ENCODE data around the gene PDZD8. TPM values are rescaled to one million over a fixed set of nuclear protein-coding genes. Genes with fewer than 3 reads are reported as not detected.

PDZD8 gene
- total RNA-seq, 1 donor from 2014 or later: 31.3 TPM

GRCh38 chr10:117284716-117285494, 90.3 kb downstream of the PDZD8 start:
- Mint-ChIP-seq H3K36me3 (ENCODE audit: low read depth, unreplicated experiment) (peaks cover 4% of the 10 kb centered on the region), H3K27me3 (ENCODE audit: low read depth, unreplicated experiment) (no peaks in the 10 kb centered on the region), H3K9me3 (ENCODE audit: unreplicated experiment) (no peaks in the 10 kb centered on the region), H3K4me1 (ENCODE audit: low read depth, unreplicated experiment) (no peaks in the 10 kb centered on the region), H3K4me3 (ENCODE audit: unreplicated experiment) (no peak overlapping the region), H3K27ac (ENCODE audit: unreplicated experiment) (no peak overlapping the region)
- no peaks in the 10 kb centered on the region for H3K4me1 ChIP-seq (ENCODE audit: insufficient read depth, low read length)
- peaks cover 5% of the 10 kb centered on the region for H4K20me1 ChIP-seq (ENCODE audit: insufficient read depth, low read length)
- no peaks in the 10 kb centered on the region for H3K79me2 ChIP-seq (ENCODE audit: insufficient read depth, low read length)
- TF ChIP-seq CTCF (IDR thresholded peaks at IDR 0.05; ENCODE audit: insufficient read depth, low read depth, low read length) (no peak), EZH2 (IDR thresholded peaks at IDR 0.05; ENCODE audit: insufficient read depth, low read length) (no peak)
- H3K9me3 ChIP-seq (ENCODE audit: insufficient read depth, low read depth, low read length): no peaks in the 10 kb centered on the region
- H3K36me3 ChIP-seq (ENCODE audit: insufficient read depth, low read length): peaks cover 21% of the 10 kb centered on the region
- H3K4me3 ChIP-seq (ENCODE audit: insufficient read depth, low read depth, low read length): no peak overlapping the region
- no peak overlapping the region for H2AFZ ChIP-seq (ENCODE audit: low read depth, low read length)
- DNase-seq (ENCODE audit: low read depth): no peak
- FAIRE-seq: no peak
- H3K9ac ChIP-seq (ENCODE audit: low read length): no peak overlapping the region
- H3K27ac ChIP-seq (ENCODE audit: low read depth, low read length): no peak overlapping the region
- no peaks in the 10 kb centered on the region for H3K27me3 ChIP-seq (ENCODE audit: insufficient read depth, low read length)
- H3K4me2 ChIP-seq (ENCODE audit: low read length): no peak overlapping the region

- H3K36me3 ChIP-seq (ENCODE audit: insufficient read depth, low read length): no peaks in the 10 kb centered on the region
- H3K4me2 ChIP-seq (ENCODE audit: low read length): no peak overlapping the region
- H3K9me3 ChIP-seq (ENCODE audit: insufficient read depth, low read depth, low read length): no peaks in the 10 kb centered on the region
- no peaks in the 10 kb centered on the region for H3K27me3 ChIP-seq (ENCODE audit: insufficient read depth, low read length)
- Mint-ChIP-seq H3K4me1 (ENCODE audit: low read depth, unreplicated experiment) (no peaks in the 10 kb centered on the region), H3K4me3 (ENCODE audit: unreplicated experiment) (no peak overlapping the region), H3K9me3 (ENCODE audit: unreplicated experiment) (no peaks in the 10 kb centered on the region), H3K36me3 (ENCODE audit: low read depth, unreplicated experiment) (no peaks in the 10 kb centered on the region), H3K27ac (ENCODE audit: unreplicated experiment) (no peak overlapping the region), H3K27me3 (ENCODE audit: low read depth, unreplicated experiment) (no peaks in the 10 kb centered on the region)
- no peak for DNase-seq (ENCODE audit: low read depth)
- no peaks in the 10 kb centered on the region for H4K20me1 ChIP-seq (ENCODE audit: insufficient read depth, low read length)
- no peak for TF ChIP-seq CTCF (IDR thresholded peaks at IDR 0.05; ENCODE audit: insufficient read depth, low read depth, low read length)
- TF ChIP-seq EZH2 (IDR thresholded peaks at IDR 0.05; ENCODE audit: insufficient read depth, low read length): no peak
- H3K79me2 ChIP-seq (ENCODE audit: insufficient read depth, low read length): no peaks in the 10 kb centered on the region
- no peaks in the 10 kb centered on the region for H3K4me1 ChIP-seq (ENCODE audit: insufficient read depth, low read length)
- H2AFZ ChIP-seq (ENCODE audit: low read depth, low read length): no peak overlapping the region
- no peak overlapping the region for H3K27ac ChIP-seq (ENCODE audit: low read depth, low read length)
- no peak overlapping the region for H3K4me3 ChIP-seq (ENCODE audit: insufficient read depth, low read depth, low read length)
- no peak overlapping the region for H3K9ac ChIP-seq (ENCODE audit: low read length)
- FAIRE-seq: no peak
Measured at GRCh38 chr10:117277675-117278074, 97.6 kb downstream of the PDZD8 start.

- FAIRE-seq (no peak), DNase-seq (ENCODE audit: low read depth) (no peak)
- Histone ChIP-seq H3K4me1 (ENCODE audit: insufficient read depth, low read length) (peaks cover 8% of the 10 kb centered on the region), H3K79me2 (ENCODE audit: insufficient read depth, low read length) (no peaks in the 10 kb centered on the region), H3K27ac (ENCODE audit: low read depth, low read length) (no peak overlapping the region), H4K20me1 (ENCODE audit: insufficient read depth, low read length) (no peaks in the 10 kb centered on the region), H3K4me2 (ENCODE audit: low read length) (no peak overlapping the region), H2AFZ (ENCODE audit: low read depth, low read length) (no peak overlapping the region), H3K36me3 (ENCODE audit: insufficient read depth, low read length) (no peaks in the 10 kb centered on the region), H3K9me3 (ENCODE audit: insufficient read depth, low read depth, low read length) (no peaks in the 10 kb centered on the region), H3K27me3 (ENCODE audit: insufficient read depth, low read length) (no peaks in the 10 kb centered on the region), H3K4me3 (ENCODE audit: insufficient read depth, low read depth, low read length) (no peak overlapping the region), H3K9ac (ENCODE audit: low read length) (no peak overlapping the region)
- no peak for TF ChIP-seq EZH2 (IDR thresholded peaks at IDR 0.05; ENCODE audit: insufficient read depth, low read length)
- TF ChIP-seq CTCF (IDR thresholded peaks at IDR 0.05; ENCODE audit: insufficient read depth, low read depth, low read length): no peak
- Mint-ChIP-seq H3K9me3 (ENCODE audit: unreplicated experiment) (no peaks in the 10 kb centered on the region), H3K4me1 (ENCODE audit: low read depth, unreplicated experiment) (peaks cover 13% of the 10 kb centered on the region), H3K4me3 (ENCODE audit: unreplicated experiment) (no peak overlapping the region), H3K27me3 (ENCODE audit: low read depth, unreplicated experiment) (no peaks in the 10 kb centered on the region), H3K36me3 (ENCODE audit: low read depth, unreplicated experiment) (no peaks in the 10 kb centered on the region), H3K27ac (ENCODE audit: unreplicated experiment) (no peak overlapping the region)
Measured at GRCh38 chr10:117275121-117275520, 100.1 kb downstream of the PDZD8 start.
